Chondrocyte (in vitro differentiated cells): Measurements from ENCODE around the gene PPP1R3G. TPM values are rescaled to one million over a fixed set of nuclear protein-coding genes. Genes with fewer than 3 reads are reported as not detected.

Experiments
- DNase-seq: peaks from one replicate; pipeline ENCODE4 v3.0.0; 2021; ENCODE audit warnings: mixed read lengths, low spot score
- H3K27ac Mint-ChIP-seq: one replicate; pipeline ENCODE4 v1.8.0; 2021; ENCODE audit warnings: mild to moderate bottlenecking, moderate library complexity, mixed read lengths; ENCODE audit not compliant: unreplicated experiment
- H3K27me3 Mint-ChIP-seq: 2 replicates; pipeline ENCODE4 v1.8.0; 2021; ENCODE audit warnings: low read depth, mixed read lengths
- H3K36me3 Mint-ChIP-seq: 2 replicates; pipeline ENCODE4 v1.8.0; 2021; ENCODE audit warnings: low read depth, mixed read lengths
- H3K4me1 Mint-ChIP-seq: 2 replicates; pipeline ENCODE4 v1.8.0; 2021; ENCODE audit warnings: low read depth, mild to moderate bottlenecking, mixed read lengths
- H3K4me3 Mint-ChIP-seq: one replicate; pipeline ENCODE4 v1.8.0; 2021; ENCODE audit warnings: mild to moderate bottlenecking, moderate library complexity, mixed read lengths; ENCODE audit not compliant: unreplicated experiment
- H3K9me3 Mint-ChIP-seq: 2 replicates; pipeline ENCODE4 v1.8.0; 2021; ENCODE audit warnings: low read depth, mixed read lengths
- long read RNA-seq: library from polyadenylated mRNA; stranded (forward); transcript quantifications from one replicate; pipeline ENCODE4 v2.0.0, GENCODE V29; 2021
- total RNA-seq: library from RNA; stranded (reverse); gene quantifications from 3 replicates; pipeline ENCODE4 v1.2.1, GENCODE V29; 2021
- TF ChIP-seq, protein P1 (sequence below): fragments of 200-600 bp; sonication (generic); IDR thresholded peaks from 2 replicates; pipeline ENCODE4 v1.5.0; 2021; ENCODE audit warnings: antibody characterized with exemption, mild to moderate bottlenecking, moderate library complexity

The PPP1R3G gene
- total RNA-seq = 0.56 to 2.6 TPM (median 2.2 TPM) in 3 replicates
- long read RNA-seq, full-length matches to known transcripts = 16 of 16 reads
- long read RNA-seq, partial matches to known transcripts = 0 of 16 reads
- long read RNA-seq, other reads (novel, unspliced or antisense) = 0 of 16 reads

DNA sequence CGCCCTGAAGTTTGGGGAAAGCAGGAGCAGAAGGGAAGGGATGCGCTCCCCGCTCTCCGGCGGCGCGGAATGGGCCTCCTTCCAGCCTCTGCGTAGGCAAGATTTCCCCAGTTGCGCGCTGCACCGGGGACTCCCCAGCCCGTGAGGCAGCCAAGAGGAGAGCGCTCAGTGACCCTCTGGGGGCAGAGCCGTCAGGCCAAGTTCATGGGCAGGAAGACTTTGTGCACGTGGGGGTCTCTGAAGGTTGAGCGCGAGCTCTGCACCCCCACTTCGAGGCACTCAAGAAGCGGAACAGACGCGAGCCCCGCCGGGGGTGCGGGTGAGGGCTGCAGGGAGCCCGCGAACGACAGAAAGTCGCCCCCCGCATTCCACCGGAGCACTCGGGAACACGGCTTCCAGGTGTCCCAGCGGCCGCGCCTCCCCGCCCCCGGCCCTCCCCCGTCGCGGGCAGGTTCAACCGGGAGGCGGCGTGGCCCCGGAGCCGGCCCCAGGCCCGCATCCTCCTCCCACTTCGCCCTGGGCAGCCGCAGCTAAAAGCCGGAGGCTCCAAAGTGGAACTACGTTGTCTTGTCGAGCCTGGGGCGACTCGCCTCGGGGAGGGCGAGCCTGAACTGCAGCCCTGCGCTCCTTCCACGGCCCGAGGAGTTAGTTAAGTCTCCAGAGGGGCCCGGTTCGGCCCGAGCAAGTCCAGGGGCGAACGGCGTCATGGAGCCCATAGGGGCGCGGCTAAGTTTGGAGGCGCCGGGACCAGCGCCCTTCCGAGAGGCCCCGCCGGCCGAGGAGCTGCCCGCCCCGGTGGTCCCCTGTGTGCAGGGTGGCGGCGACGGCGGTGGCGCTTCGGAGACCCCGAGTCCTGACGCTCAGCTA is at the start of gene PPP1R3G:
Gene PPP1R3G, plus strand, starts transcription at position 561 of the 867 bp plus-strand sequence. Its CDS starts 145 bp downstream, at position 706.
- H3K4me3 Mint-ChIP-seq = peak within 1 kb of the TSS; percentile 82

DNA sequence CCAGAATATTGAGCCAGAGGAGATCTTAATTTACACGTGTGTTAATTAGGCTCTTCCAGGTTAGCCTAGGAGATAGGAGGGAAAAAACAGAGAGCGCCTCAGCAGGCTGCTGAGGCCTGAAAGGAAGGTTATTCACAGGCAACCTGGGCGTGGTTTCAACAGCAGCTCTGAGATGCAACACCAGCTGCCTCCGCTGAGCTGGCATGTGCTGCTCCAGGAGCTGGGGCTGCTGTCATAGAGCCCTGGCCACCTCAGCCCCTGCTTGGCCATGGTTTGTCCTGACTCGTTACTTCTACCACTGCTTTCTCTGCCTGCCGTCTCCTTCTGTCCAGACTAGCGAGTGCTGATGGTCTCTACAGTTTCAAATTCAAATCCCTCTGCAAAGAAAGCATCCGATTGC is 48.9 kb upstream of the PPP1R3G start:
- Mint-ChIP-seq H3K9me3 (no peaks in the 10 kb centered on the region), H3K27me3 (no peaks in the 10 kb centered on the region), H3K36me3 (no peaks in the 10 kb centered on the region), H3K4me3 (no peak overlapping the region), H3K27ac (peak overlapping the region; percentile 64), H3K4me1 (peaks cover 19% of the 10 kb centered on the region)
- TF ChIP-seq, protein P1, sequence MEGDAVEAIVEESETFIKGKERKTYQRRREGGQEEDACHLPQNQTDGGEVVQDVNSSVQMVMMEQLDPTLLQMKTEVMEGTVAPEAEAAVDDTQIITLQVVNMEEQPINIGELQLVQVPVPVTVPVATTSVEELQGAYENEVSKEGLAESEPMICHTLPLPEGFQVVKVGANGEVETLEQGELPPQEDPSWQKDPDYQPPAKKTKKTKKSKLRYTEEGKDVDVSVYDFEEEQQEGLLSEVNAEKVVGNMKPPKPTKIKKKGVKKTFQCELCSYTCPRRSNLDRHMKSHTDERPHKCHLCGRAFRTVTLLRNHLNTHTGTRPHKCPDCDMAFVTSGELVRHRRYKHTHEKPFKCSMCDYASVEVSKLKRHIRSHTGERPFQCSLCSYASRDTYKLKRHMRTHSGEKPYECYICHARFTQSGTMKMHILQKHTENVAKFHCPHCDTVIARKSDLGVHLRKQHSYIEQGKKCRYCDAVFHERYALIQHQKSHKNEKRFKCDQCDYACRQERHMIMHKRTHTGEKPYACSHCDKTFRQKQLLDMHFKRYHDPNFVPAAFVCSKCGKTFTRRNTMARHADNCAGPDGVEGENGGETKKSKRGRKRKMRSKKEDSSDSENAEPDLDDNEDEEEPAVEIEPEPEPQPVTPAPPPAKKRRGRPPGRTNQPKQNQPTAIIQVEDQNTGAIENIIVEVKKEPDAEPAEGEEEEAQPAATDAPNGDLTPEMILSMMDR = peak; percentile 36
- DNase-seq = no peak

More for the DNA sequence above, at the start of gene PPP1R3G:
- no peak for DNase-seq
- H3K4me1 Mint-ChIP-seq = peaks cover 14% of the 10 kb centered on the region
- H3K27ac Mint-ChIP-seq = peak within 1 kb of the TSS; percentile 73
- TF ChIP-seq, protein P1 = no peak
- no peaks in the 10 kb centered on the region for H3K27me3 Mint-ChIP-seq
- no peaks in the 10 kb centered on the region for H3K9me3 Mint-ChIP-seq
- no peaks in the 10 kb centered on the region for H3K36me3 Mint-ChIP-seq

DNA sequence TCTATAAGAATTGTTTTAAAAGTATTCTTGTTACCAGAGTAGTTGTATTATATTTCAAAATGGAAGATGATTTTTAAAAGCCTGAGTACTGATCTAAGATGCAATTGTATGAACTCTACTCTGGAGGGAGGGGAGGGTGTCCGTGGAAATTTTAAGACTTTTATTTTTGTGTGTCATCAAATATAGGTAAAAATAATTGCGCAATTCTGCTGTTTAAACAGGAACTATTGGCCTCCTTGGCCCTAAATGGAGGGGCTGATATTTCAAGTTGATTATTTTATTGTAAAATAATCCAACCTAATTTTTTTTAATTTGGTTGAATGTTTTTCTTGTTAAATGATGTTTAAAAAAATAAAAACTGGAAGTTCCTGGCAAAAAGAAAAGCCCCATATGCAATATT is 43.2 kb upstream of the PPP1R3G start:
- Mint-ChIP-seq H3K27me3 (no peaks in the 10 kb centered on the region), H3K9me3 (no peaks in the 10 kb centered on the region), H3K4me3 (no peak overlapping the region), H3K4me1 (no peaks in the 10 kb centered on the region), H3K27ac (no peak overlapping the region), H3K36me3 (peaks cover 5% of the 10 kb centered on the region)
- TF ChIP-seq, protein P1 = no peak
- no peak for DNase-seq

DNA sequence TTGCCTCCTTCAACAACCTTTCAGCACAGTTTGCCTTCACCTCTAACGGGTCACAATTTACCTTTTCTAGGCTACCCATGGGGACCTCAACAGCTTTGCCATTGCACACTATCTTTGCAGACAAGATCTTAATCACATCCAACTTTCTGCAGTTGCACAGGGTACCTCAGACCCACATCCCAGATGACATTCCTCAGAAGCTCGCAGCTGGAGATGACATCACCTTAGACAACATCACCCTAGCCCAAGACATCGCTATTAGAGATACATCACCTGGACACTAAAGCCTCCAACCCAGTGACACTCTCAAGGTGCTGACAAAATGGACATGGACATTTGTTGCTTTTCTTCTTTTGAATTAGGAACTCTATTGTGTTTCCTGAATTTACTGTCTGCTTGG is 42.7 kb upstream of the PPP1R3G start:
- no peak for DNase-seq
- H3K27ac Mint-ChIP-seq = no peak overlapping the region
- H3K27me3 Mint-ChIP-seq = no peaks in the 10 kb centered on the region

DNA sequence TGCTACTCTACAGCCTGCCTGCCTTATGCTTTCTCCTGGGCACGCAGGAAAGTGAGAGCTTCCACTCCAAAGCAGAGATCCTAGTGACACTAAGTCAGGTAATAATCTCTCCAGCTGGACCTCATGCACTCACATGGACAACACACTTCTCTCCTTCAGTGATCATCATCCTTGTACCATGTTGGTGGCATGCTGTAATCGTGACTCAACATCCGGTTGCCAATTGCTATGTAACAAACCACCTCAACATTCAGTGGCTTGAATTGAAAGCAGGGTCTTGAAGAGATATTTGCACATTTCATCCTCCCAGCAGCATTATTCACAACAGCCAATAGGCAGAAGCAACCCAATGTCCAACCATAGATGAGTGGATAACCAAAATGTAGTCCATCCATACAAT is 40.3 kb upstream of the PPP1R3G start:
- Mint-ChIP-seq H3K36me3 (peaks cover 11% of the 10 kb centered on the region), H3K4me3 (no peak overlapping the region), H3K9me3 (peaks cover 7% of the 10 kb centered on the region), H3K4me1 (no peaks in the 10 kb centered on the region), H3K27ac (no peak overlapping the region), H3K27me3 (no peaks in the 10 kb centered on the region)
- DNase-seq = no peak
- TF ChIP-seq, protein P1 = no peak

More for the DNA sequence above, 42.7 kb upstream of the PPP1R3G start:
- Mint-ChIP-seq H3K36me3 (peaks cover 7% of the 10 kb centered on the region), H3K9me3 (no peaks in the 10 kb centered on the region), H3K4me1 (no peaks in the 10 kb centered on the region), H3K4me3 (no peak overlapping the region)
- TF ChIP-seq, protein P1 = no peak
